DND-41 (cell line): ENCODE data around the gene GRIN3B.

Experiments used
- ATAC-seq: fragments of 200-7000 bp; cut with Tn5 transposase; 3 replicates; pipeline ENCODE4 v1.9.1; 2021; ENCODE audit warnings: low read depth; ENCODE audit not compliant: insufficient read depth
- DNase-seq: peaks from one replicate; pipeline ENCODE4 v3.0.0-alpha.2; 2020
- H2AFZ ChIP-seq: 2 replicates; pipeline ENCODE4 v1.6.0; 2012; ENCODE audit warnings: low read depth, low read length
- H3K27ac ChIP-seq: 2 replicates; pipeline ENCODE4 v1.5.1; 2012; ENCODE audit warnings: low read length, inconsistent platforms
- H3K27me3 ChIP-seq: fragments of 200-600 bp; sonication (generic); 2 replicates; pipeline ENCODE4 v1.6.0; 2012; ENCODE audit warnings: low read length, mild to moderate bottlenecking, inconsistent platforms; ENCODE audit not compliant: insufficient read depth, poor library complexity
- H3K36me3 ChIP-seq: 2 replicates; pipeline ENCODE4 v1.5.1; 2012; ENCODE audit warnings: low read length, inconsistent platforms; ENCODE audit not compliant: insufficient read depth
- H3K4me1 ChIP-seq: 2 replicates; pipeline ENCODE4 v1.5.1; 2012; ENCODE audit warnings: mild to moderate bottlenecking, low read length; ENCODE audit not compliant: insufficient read depth
- H3K4me2 ChIP-seq: 2 replicates; pipeline ENCODE4 v1.6.0; 2012; ENCODE audit warnings: mild to moderate bottlenecking, moderate library complexity, low read length, inconsistent platforms; ENCODE audit not compliant: insufficient read depth
- H3K4me3 ChIP-seq, 2 experiments: fragments of 200-600 bp in 1 of 2; shearing (Covaris generic) in 1 of 2; 2 replicates each; pipeline ENCODE4 v1.5.1; 2012 to 2016; ENCODE audit warnings: inconsistent platforms in 2 of 2, low read length in 2 of 2, mild to moderate bottlenecking in 2 of 2, low read depth in 1 of 2, moderate library complexity in 1 of 2
- H3K79me2 ChIP-seq: 2 replicates; pipeline ENCODE4 v1.6.0; 2012; ENCODE audit warnings: low read length, inconsistent platforms; ENCODE audit not compliant: insufficient read depth
- H3K9ac ChIP-seq: 2 replicates; pipeline ENCODE4 v1.6.0; 2012; ENCODE audit warnings: low read depth, mild to moderate bottlenecking, inconsistent platforms, low read length, moderate library complexity
- H3K9me3 ChIP-seq: 2 replicates; pipeline ENCODE4 v1.5.1; 2012; ENCODE audit warnings: low read length, moderate library complexity, mild to moderate bottlenecking, inconsistent platforms; ENCODE audit not compliant: insufficient read depth, severe bottlenecking
- H4K20me1 ChIP-seq: 2 replicates; pipeline ENCODE4 v1.6.0; 2012; ENCODE audit warnings: low read length; ENCODE audit not compliant: insufficient read depth
- CTCF ChIP-seq: IDR thresholded peaks from 2 replicates; pipeline ENCODE4 v1.5.1; 2012; ENCODE audit warnings: borderline replicate concordance, low read length, moderate library complexity, mild to moderate bottlenecking; ENCODE audit not compliant: poor library complexity, severe bottlenecking; ENCODE audit errors: extremely low read depth
- EZH2 ChIP-seq: IDR thresholded peaks from 3 replicates; pipeline ENCODE4 v1.6.1; 2012; ENCODE audit warnings: borderline replicate concordance, low read depth, mild to moderate bottlenecking, moderate library complexity, low read length, inconsistent platforms; ENCODE audit not compliant: severe bottlenecking

Gene GRIN3B

GRCh38 chr19:1009041-1009980 lies 9.1 kb downstream of the GRIN3B start:
- no peak for DNase-seq
- Histone ChIP-seq H3K9ac (no peak overlapping the region), H3K4me2 (no peak overlapping the region), H4K20me1 (peaks cover 35% of the 10 kb centered on the region), H3K36me3 (peaks cover 52% of the 10 kb centered on the region), H3K27ac (no peak overlapping the region), H3K79me2 (peaks cover 15% of the 10 kb centered on the region), H2AFZ (no peak overlapping the region), H3K4me3 (no peak overlapping the region), H3K4me1 (no peaks in the 10 kb centered on the region), H3K27me3 (no peaks in the 10 kb centered on the region), H3K9me3 (no peaks in the 10 kb centered on the region)
- no peak for ATAC-seq
- no peak for TF ChIP-seq CTCF
- no peak for TF ChIP-seq EZH2

GRCh38 chr19:1009981-1010538 lies 9.8 kb downstream of the GRIN3B start:
- Histone ChIP-seq H3K4me2 (no peak overlapping the region), H3K9ac (no peak overlapping the region), H3K27me3 (no peaks in the 10 kb centered on the region), H4K20me1 (peaks cover 43% of the 10 kb centered on the region), H3K79me2 (peaks cover 22% of the 10 kb centered on the region), H3K4me3 (no peak overlapping the region), H3K9me3 (no peaks in the 10 kb centered on the region), H3K36me3 (peaks cover 59% of the 10 kb centered on the region), H3K4me1 (0 out of 2 replicates have a peak, but pooled peaks cover under 1% of the 10 kb centered on the region), H3K27ac (no peak overlapping the region), H2AFZ (no peak overlapping the region)
- TF ChIP-seq EZH2 (no peak), CTCF (no peak)
- no peak for DNase-seq
- ATAC-seq = no peak

GRCh38 chr19:1010586-1011510 lies 10.6 kb downstream of the GRIN3B start:
- no peak for TF ChIP-seq CTCF
- no peak for TF ChIP-seq EZH2
- Histone ChIP-seq H3K79me2 (peaks cover 30% of the 10 kb centered on the region), H3K36me3 (peaks cover 67% of the 10 kb centered on the region), H3K4me1 (0 out of 2 replicates have a peak, but pooled peaks cover 2% of the 10 kb centered on the region), H3K9ac (no peak overlapping the region), H3K27ac (no peak overlapping the region), H3K27me3 (no peaks in the 10 kb centered on the region), H2AFZ (no peak overlapping the region), H3K4me2 (no peak overlapping the region), H4K20me1 (peaks cover 51% of the 10 kb centered on the region), H3K4me3 (no peak overlapping the region), H3K9me3 (no peaks in the 10 kb centered on the region)
- DNase-seq = no peak
- ATAC-seq = no peak
